Activated naive CD8-positive, alpha-beta T cell treated with anti-CD3 and anti-CD28 coated beads, Interleukin-2, amount 50 U/mL, for 16 hours (primary cell): ENCODE measurements around the gene SPATA9.

ENCODE experiments used
- DNase-seq: peaks from one replicate; pipeline ENCODE4 v3.0.0-alpha.2; 2020; ENCODE audit warnings: low read depth, low spot score

The SPATA9 gene

GRCh38 chr5:95619514-95620029 is 63.2 kb downstream of the SPATA9 start:
- no peak for DNase-seq

- DNase-seq = no peak
Measured at GRCh38 chr5:95619096-95619495, 63.7 kb downstream of the SPATA9 start.

GRCh38 chr5:95617057-95617456 is 65.7 kb downstream of the SPATA9 start:
- DNase-seq = no peak

GRCh38 chr5:95615164-95615467 is 67.7 kb downstream of the SPATA9 start:
- DNase-seq = no peak

- DNase-seq = no peak
Measured at GRCh38 chr5:95613514-95613913, 69.3 kb downstream of the SPATA9 start.

GRCh38 chr5:95611396-95611795 is 71.4 kb downstream of the SPATA9 start:
- no peak for DNase-seq

- no peak for DNase-seq
Measured at GRCh38 chr5:95610546-95610945, 72.2 kb downstream of the SPATA9 start.

GRCh38 chr5:95609711-95610110 is 73.1 kb downstream of the SPATA9 start:
- no peak for DNase-seq
